Breast epithelium (tissue), 4 donors: ENCODE results near the gene LRRC46. TPM values are rescaled to one million over a fixed set of nuclear protein-coding genes. Genes with fewer than 3 reads are reported as not detected.

Experiments used
- DNase-seq, 2 donors: peaks; one replicate each; pipeline ENCODE4 v3.0.0-alpha.2; 2019; ENCODE audit warnings: low spot score in 2 of 2
- H3K27ac ChIP-seq, 2 donors: fragments of 200-600 bp; sonication (generic) in 1 of 2; one replicate each; pipeline ENCODE4 v1.5.1; 2016 to 2019; ENCODE audit warnings: mild to moderate bottlenecking in 1 of 2
- H3K27me3 ChIP-seq, 2 donors: fragments of 200-600 bp; sonication (generic) in 1 of 2; one replicate each; pipeline versions ENCODE4 v1.5.1 to v1.6.0; 2017 to 2019; ENCODE audit warnings: control low read depth in 1 of 2, mild to moderate bottlenecking in 1 of 2
- H3K36me3 ChIP-seq: fragments of 200-600 bp; one replicate; pipeline ENCODE4 v1.5.1; 2019
- H3K4me1 ChIP-seq, 2 donors: fragments of 200-600 bp; sonication (generic); one replicate each; pipeline ENCODE4 v1.5.1; 2016 to 2019; ENCODE audit warnings: control low read depth in 1 of 2
- H3K4me3 ChIP-seq, 3 donors: fragments of 200-600 bp; sonication (generic); 1 replicate in 2 of 3; 2 replicates in 1 of 3; pipeline ENCODE4 v1.5.1; 2016 to 2019; ENCODE audit warnings: mild to moderate bottlenecking in 3 of 3, moderate library complexity in 2 of 3
- H3K9me3 ChIP-seq, 2 donors: fragments of 200-600 bp; sonication (generic) in 1 of 2; one replicate each; pipeline ENCODE4 v1.5.1; 2016 to 2019; ENCODE audit warnings: control low read depth in 1 of 2
- CTCF ChIP-seq, 3 donors: fragments of 450-650 bp; IDR thresholded peaks; one replicate each; pipeline ENCODE4 v1.5.1; 2016 to 2017; ENCODE audit warnings: antibody characterized with exemption in 3 of 3, mild to moderate bottlenecking in 3 of 3, moderate library complexity in 3 of 3
- POLR2A ChIP-seq: fragments of 450-650 bp; IDR thresholded peaks from one replicate; pipeline ENCODE4 v1.6.1; 2016; ENCODE audit warnings: antibody characterized with exemption, mild to moderate bottlenecking, moderate library complexity
- POLR2AphosphoS5 ChIP-seq, 3 donors: sonication (generic); formaldehyde crosslinking; IDR thresholded peaks; one replicate each; pipeline ENCODE4 v1.6.1; 2017; ENCODE audit warnings: antibody characterized with exemption in 3 of 3
- intact Hi-C: fragments of 100-400 bp; cut with DNase I; formaldehyde crosslinking; loops from one replicate; pipeline ENCODE4 v1.15.1; 2023; ENCODE audit warnings: low total_unique reads
- total RNA-seq, 3 donors: library from RNA; depleted of rRNA; stranded (reverse); fragments of >200 nt; gene quantifications; one replicate each; pipeline ENCODE4 v1.1.0, GENCODE V29; 2016

The LRRC46 gene
- total RNA-seq, 3 donors from 2014 or later = 0.16 to 0.59 (median 0.33) TPM

GRCh38 chr17:47862621-47863440 is 31.4 kb downstream of the LRRC46 start:
- no peak for DNase-seq
- Histone ChIP-seq H3K27me3 (no peaks in the 10 kb centered on the region), H3K9me3 (no peaks in the 10 kb centered on the region), H3K4me3 (no peak overlapping the region), H3K36me3 (no peaks in the 10 kb centered on the region), H3K4me1 (peaks cover 0 to 14% of the 10 kb centered on the region in 2 donors), H3K27ac (no peak overlapping the region)
- intact Hi-C loops = no loop called here
- no peak for TF ChIP-seq CTCF (IDR thresholded peaks at IDR 0.05)
- no peak for TF ChIP-seq POLR2AphosphoS5 (IDR thresholded peaks at IDR 0.05)
- no peak for TF ChIP-seq POLR2A

- H3K36me3 ChIP-seq = no peaks in the 10 kb centered on the region
- peak in 2 of 3 donors; percentile 14 to 32 for TF ChIP-seq POLR2AphosphoS5 (IDR thresholded peaks at IDR 0.05)
- no peak for TF ChIP-seq POLR2A
These were observed 33.3 kb downstream of the LRRC46 start for GRCh38 chr17:47864791-47865216.

GRCh38 chr17:47866941-47867340 is 35.5 kb downstream of the LRRC46 start:
- Histone ChIP-seq H3K36me3 (no peaks in the 10 kb centered on the region), H3K9me3 (no peaks in the 10 kb centered on the region), H3K4me3 (no peak overlapping the region), H3K4me1 (peaks cover 0 to 14% of the 10 kb centered on the region in 2 donors), H3K27ac (peak overlapping the region in 1 of 2 donors; percentile 36), H3K27me3 (no peaks in the 10 kb centered on the region)
- intact Hi-C loops = no loop called here
- no peak for DNase-seq
- TF ChIP-seq CTCF (IDR thresholded peaks at IDR 0.05) = no peak
- no peak for TF ChIP-seq POLR2AphosphoS5 (IDR thresholded peaks at IDR 0.05)
- no peak for TF ChIP-seq POLR2A

More at GRCh38 chr17:47864791-47865216, 33.3 kb downstream of the LRRC46 start:
- Histone ChIP-seq H3K9me3 (no peaks in the 10 kb centered on the region), H3K27ac (peak overlapping the region; percentile 68 to 78), H3K27me3 (no peaks in the 10 kb centered on the region), H3K4me3 (peak overlapping the region in 2 of 3 donors; percentile 18 to 31), H3K4me1 (peaks cover 0 to 14% of the 10 kb centered on the region in 2 donors)
- intact Hi-C loops = no loop called here
- DNase-seq = peak in 1 of 2 donors; percentile 84

GRCh38 chr17:47867813-47868533 is 36.5 kb downstream of the LRRC46 start:
- H3K9me3 ChIP-seq = no peaks in the 10 kb centered on the region
- intact Hi-C loops = no loop called here
- no peaks in the 10 kb centered on the region for H3K36me3 ChIP-seq
- peaks cover 5 to 15% of the 10 kb centered on the region in 2 donors for H3K4me1 ChIP-seq
- DNase-seq = no peak
- TF ChIP-seq CTCF (IDR thresholded peaks at IDR 0.05) = no peak
- no peak for TF ChIP-seq POLR2AphosphoS5 (IDR thresholded peaks at IDR 0.05)
- TF ChIP-seq POLR2A = no peak
- H3K4me3 ChIP-seq = no peak overlapping the region
- H3K27ac ChIP-seq = no peak overlapping the region
- peaks cover 0 to 3% of the 10 kb centered on the region in 2 donors for H3K27me3 ChIP-seq

GRCh38 chr17:47869114-47869513 is 37.6 kb downstream of the LRRC46 start:
- Histone ChIP-seq H3K27ac (no peak overlapping the region), H3K36me3 (no peaks in the 10 kb centered on the region), H3K4me1 (peaks cover 5 to 21% of the 10 kb centered on the region in 2 donors), H3K9me3 (no peaks in the 10 kb centered on the region), H3K27me3 (peaks cover 0 to 3% of the 10 kb centered on the region in 2 donors), H3K4me3 (no peak overlapping the region)
- TF ChIP-seq POLR2A (no peak), POLR2AphosphoS5 (IDR thresholded peaks at IDR 0.05) (no peak), CTCF (IDR thresholded peaks at IDR 0.05) (no peak)
- DNase-seq = no peak
- intact Hi-C loops = no loop called here
